Astrocyte (in vitro differentiated cells and primary cell): ENCODE measurements around the gene CBFA2T2.
"Not testable (repeated sequence)": the region's sequence is repeated elsewhere in the genome, so short reads cannot be mapped to it uniquely, and the experiment has no call there.

Experiments
- CTCF ChIP-seq: IDR thresholded peaks from 2 replicates; pipeline ENCODE4 v1.5.1; 2011; ENCODE audit warnings: low read depth, mild to moderate bottlenecking, inconsistent platforms, low read length, moderate library complexity; ENCODE audit not compliant: insufficient read depth
- EZH2 ChIP-seq: IDR thresholded peaks from 2 replicates; pipeline ENCODE4 v1.6.1; 2012; ENCODE audit warnings: mild to moderate bottlenecking, low read length, inconsistent platforms; ENCODE audit not compliant: insufficient read depth

DNA sequence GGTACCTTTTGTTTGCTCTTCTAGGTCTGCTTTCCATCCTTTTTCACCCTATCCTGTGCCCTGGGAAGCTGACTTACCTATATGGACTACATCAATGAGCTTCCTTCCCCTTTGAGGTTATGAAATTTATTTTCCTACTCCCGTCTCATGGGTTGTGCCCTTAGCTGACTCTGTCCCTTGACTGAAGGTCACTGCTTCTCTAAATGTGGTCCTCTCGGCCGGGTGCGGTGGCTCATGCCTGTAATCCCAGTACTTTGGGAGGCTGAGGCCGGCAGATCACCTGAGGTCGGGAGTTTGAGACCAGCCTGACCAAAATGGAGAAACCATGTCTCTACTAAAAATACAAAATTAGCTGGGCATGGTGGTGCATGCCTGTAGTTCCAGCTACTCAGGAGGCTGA lies 6.9 kb downstream of the CBFA2T2 start:
- not testable (repeated sequence) for TF ChIP-seq CTCF, EZH2
